Stimulated activated naive CD8-positive, alpha-beta T cell treated with anti-CD3 and anti-CD28 coated beads, Interleukin-15, amount 100 ng/mL, for 72 hours (primary cell): ENCODE data around the gene ZNF516.
"Not testable (repeated sequence)": the region's sequence is repeated elsewhere in the genome, so short reads cannot be mapped to it uniquely, and the experiment has no call there.

Source experiments
- ATAC-seq: fragments of 150-1000 bp; cut with Tn5 transposase; 2 replicates; pipeline ENCODE4 v1.10.0; 2021; ENCODE audit warnings: mild to moderate bottlenecking, moderate library complexity
- DNase-seq, 2 donors: peaks; one replicate each; pipeline ENCODE4 v3.0.0; 2021 to 2022
- H3K27ac Mint-ChIP-seq, 2 donors: one replicate each; pipeline ENCODE4 v1.8.0; 2022; ENCODE audit warnings: mild to moderate bottlenecking in 2 of 2, mixed read lengths in 2 of 2, moderate library complexity in 2 of 2
- H3K27me3 Mint-ChIP-seq: one replicate; pipeline ENCODE4 v1.8.0; 2022; ENCODE audit warnings: mixed read lengths
- H3K4me1 Mint-ChIP-seq: one replicate; pipeline ENCODE4 v1.8.0; 2022; ENCODE audit warnings: mild to moderate bottlenecking, mixed read lengths
- H3K4me3 Mint-ChIP-seq, 2 donors: one replicate each; pipeline ENCODE4 v1.8.0; 2022; ENCODE audit warnings: mild to moderate bottlenecking in 2 of 2, mixed read lengths in 2 of 2, moderate library complexity in 1 of 2
- H3K9me3 Mint-ChIP-seq, 2 donors: one replicate each; pipeline ENCODE4 v1.8.0; 2022; ENCODE audit warnings: mixed read lengths in 2 of 2

Gene ZNF516, protein sequence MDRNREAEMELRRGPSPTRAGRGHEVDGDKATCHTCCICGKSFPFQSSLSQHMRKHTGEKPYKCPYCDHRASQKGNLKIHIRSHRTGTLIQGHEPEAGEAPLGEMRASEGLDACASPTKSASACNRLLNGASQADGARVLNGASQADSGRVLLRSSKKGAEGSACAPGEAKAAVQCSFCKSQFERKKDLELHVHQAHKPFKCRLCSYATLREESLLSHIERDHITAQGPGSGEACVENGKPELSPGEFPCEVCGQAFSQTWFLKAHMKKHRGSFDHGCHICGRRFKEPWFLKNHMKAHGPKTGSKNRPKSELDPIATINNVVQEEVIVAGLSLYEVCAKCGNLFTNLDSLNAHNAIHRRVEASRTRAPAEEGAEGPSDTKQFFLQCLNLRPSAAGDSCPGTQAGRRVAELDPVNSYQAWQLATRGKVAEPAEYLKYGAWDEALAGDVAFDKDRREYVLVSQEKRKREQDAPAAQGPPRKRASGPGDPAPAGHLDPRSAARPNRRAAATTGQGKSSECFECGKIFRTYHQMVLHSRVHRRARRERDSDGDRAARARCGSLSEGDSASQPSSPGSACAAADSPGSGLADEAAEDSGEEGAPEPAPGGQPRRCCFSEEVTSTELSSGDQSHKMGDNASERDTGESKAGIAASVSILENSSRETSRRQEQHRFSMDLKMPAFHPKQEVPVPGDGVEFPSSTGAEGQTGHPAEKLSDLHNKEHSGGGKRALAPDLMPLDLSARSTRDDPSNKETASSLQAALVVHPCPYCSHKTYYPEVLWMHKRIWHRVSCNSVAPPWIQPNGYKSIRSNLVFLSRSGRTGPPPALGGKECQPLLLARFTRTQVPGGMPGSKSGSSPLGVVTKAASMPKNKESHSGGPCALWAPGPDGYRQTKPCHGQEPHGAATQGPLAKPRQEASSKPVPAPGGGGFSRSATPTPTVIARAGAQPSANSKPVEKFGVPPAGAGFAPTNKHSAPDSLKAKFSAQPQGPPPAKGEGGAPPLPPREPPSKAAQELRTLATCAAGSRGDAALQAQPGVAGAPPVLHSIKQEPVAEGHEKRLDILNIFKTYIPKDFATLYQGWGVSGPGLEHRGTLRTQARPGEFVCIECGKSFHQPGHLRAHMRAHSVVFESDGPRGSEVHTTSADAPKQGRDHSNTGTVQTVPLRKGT

GRCh38 chr18:76495006-76495370 lies at the start of gene ZNF516:
TSS of gene ZNF516 (minus strand) at chr18:76495242. CDS start at chr18:76443054, 52,188 bp downstream.
- ATAC-seq = peak; percentile 41
- H3K4me1 Mint-ChIP-seq = peaks cover 37% of the 10 kb centered on the region
- DNase-seq = peak; percentile 24 to 27
- peak within 1 kb of the TSS; percentile 90 to 96 for H3K4me3 Mint-ChIP-seq
- H3K27ac Mint-ChIP-seq = peak within 1 kb of the TSS; percentile 54 to 89
- H3K27me3 Mint-ChIP-seq = peaks cover 26% of the 10 kb centered on the region
- H3K9me3 Mint-ChIP-seq = no peaks in the 10 kb centered on the region

- no peaks in the 10 kb centered on the region for H3K9me3 Mint-ChIP-seq
- no peak overlapping the region for H3K4me3 Mint-ChIP-seq
- no peaks in the 10 kb centered on the region for H3K4me1 Mint-ChIP-seq
- ATAC-seq (no peak), DNase-seq (no peak)
- H3K27me3 Mint-ChIP-seq = no peaks in the 10 kb centered on the region
- no peak overlapping the region for H3K27ac Mint-ChIP-seq
Observed at GRCh38 chr18:76538846-76539245, 43.8 kb upstream of the ZNF516 start.

GRCh38 chr18:76537621-76538020 lies 42.6 kb upstream of the ZNF516 start:
- DNase-seq = no peak
- Mint-ChIP-seq H3K27me3 (no peaks in the 10 kb centered on the region), H3K4me3 (no peak overlapping the region), H3K4me1 (no peaks in the 10 kb centered on the region), H3K9me3 (no peaks in the 10 kb centered on the region), H3K27ac (no peak overlapping the region)
- no peak for ATAC-seq

- ATAC-seq, DNase-seq, H3K27ac Mint-ChIP-seq, H3K4me3 Mint-ChIP-seq, H3K4me1 Mint-ChIP-seq, H3K27me3 Mint-ChIP-seq, H3K9me3 Mint-ChIP-seq: not testable (repeated sequence)
Observed at GRCh38 chr18:76536593-76536992, 41.6 kb upstream of the ZNF516 start.

GRCh38 chr18:76532875-76533274 lies 37.8 kb upstream of the ZNF516 start:
- no peak overlapping the region for H3K27ac Mint-ChIP-seq
- H3K4me3 Mint-ChIP-seq = no peak overlapping the region
- no peak for ATAC-seq
- no peaks in the 10 kb centered on the region for H3K9me3 Mint-ChIP-seq
- no peak for DNase-seq
- H3K27me3 Mint-ChIP-seq = peaks cover 18% of the 10 kb centered on the region
- H3K4me1 Mint-ChIP-seq = peaks cover 16% of the 10 kb centered on the region

DNA sequence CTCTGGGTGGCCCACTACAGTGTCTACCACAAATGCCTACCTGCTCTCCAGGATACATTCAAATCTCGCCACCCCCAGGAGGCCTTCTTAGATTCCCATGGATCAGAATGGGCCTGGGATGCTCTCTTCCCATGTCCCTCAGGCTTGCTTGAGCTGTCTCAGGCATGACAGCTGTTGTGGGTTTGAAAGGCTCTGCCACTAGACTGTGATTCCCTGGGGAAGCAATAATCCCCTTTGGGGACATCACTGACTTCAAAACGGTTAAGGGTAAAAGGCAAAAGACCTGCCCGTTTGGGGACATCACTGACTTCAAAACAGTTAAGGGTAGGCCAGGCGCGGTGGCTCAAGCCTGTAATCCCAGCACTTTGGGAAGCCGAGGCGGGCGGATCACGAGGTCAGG lies 35.8 kb upstream of the ZNF516 start:
- ATAC-seq (no peak), DNase-seq (no peak)
- Mint-ChIP-seq H3K27ac (no peak overlapping the region), H3K9me3 (no peaks in the 10 kb centered on the region), H3K27me3 (peaks cover 32% of the 10 kb centered on the region), H3K4me3 (no peak overlapping the region), H3K4me1 (peaks cover 16% of the 10 kb centered on the region)

- H3K4me1 Mint-ChIP-seq = peaks cover 19% of the 10 kb centered on the region
- no peak for DNase-seq
- no peaks in the 10 kb centered on the region for H3K9me3 Mint-ChIP-seq
- no peak overlapping the region for H3K27ac Mint-ChIP-seq
- ATAC-seq = no peak
- no peak overlapping the region for H3K4me3 Mint-ChIP-seq
- peaks cover 33% of the 10 kb centered on the region for H3K27me3 Mint-ChIP-seq
Observed at GRCh38 chr18:76530391-76530790, 35.3 kb upstream of the ZNF516 start.

DNA sequence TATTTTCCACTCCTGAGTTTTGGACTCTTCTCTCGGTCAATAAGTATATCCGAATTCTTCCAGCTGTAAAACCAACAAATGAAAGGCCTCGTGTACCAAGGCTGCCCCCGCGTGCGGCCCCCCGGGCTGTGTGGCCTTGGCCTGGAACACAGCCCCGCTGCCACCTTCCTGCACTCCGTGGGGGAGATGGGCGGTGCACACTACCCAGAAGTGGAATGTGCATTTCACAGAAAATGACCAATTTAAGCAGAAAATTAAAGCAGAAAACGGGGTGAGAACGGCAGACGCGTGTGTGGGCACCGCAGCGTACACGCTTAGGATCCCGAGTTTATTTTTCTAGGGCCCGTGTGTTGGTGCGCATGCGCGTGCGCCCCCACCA lies 34.4 kb upstream of the ZNF516 start:
- Mint-ChIP-seq H3K9me3 (no peaks in the 10 kb centered on the region), H3K27ac (peak overlapping the region in 1 of 2 donors; percentile 2)

DNA sequence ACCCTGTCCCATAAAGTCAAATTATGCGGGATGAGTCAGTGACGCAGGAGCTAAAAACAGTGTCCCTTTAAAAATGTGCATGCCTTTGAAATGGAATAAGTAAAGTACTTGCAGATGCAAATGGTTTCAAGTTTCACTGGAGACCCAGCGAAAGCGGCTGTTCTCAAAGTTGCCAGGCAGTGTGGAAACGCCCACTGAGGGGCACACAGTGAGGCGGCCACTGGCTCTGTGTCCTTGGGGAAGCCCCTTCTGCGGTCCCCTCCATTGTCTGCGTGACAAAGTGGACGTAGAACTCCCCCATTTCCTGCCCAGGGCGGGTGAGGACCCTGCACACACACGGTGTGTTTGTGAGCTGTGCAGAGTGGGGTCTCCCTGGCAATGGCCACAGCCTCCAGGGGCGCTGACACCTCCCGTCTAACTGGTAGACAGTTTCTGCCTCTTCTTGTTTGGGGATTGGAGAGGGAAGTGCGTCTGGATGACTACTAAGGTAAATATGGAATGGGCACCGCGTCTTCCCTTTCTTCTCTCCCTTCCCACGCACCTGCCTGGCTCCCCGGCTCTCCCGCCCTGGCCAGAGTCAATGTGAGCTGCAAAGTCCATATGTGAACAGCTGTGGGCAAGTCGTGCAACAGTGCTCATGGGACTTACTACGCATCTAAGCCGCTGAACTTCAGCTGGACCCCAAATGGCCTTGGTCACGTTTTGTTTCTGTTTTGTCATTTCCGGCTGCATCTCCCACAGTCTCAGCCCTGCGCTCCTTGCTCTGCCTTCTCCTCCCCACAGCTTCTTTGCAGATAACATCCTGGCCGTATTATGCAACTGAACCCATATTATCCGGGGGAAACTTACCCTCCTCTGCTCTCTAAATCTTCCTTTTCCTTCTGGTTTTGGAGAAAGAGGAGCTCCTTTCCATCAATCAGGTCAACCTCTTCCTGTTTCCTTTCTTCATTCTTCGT lies 33.7 kb upstream of the ZNF516 start:
- Mint-ChIP-seq H3K4me3 (peak overlapping the region; percentile 74 to 83), H3K4me1 (peaks cover 22% of the 10 kb centered on the region), H3K27ac (peak overlapping the region; percentile 43 to 83), H3K27me3 (peaks cover 38% of the 10 kb centered on the region), H3K9me3 (no peaks in the 10 kb centered on the region)
- peak in 1 of 2 donors; percentile 5 for DNase-seq
- ATAC-seq = peak; percentile 65

More for the DNA sequence above, 34.4 kb upstream of the ZNF516 start:
- Mint-ChIP-seq H3K4me1 (peaks cover 22% of the 10 kb centered on the region), H3K27me3 (peaks cover 38% of the 10 kb centered on the region), H3K4me3 (peak overlapping the region; percentile 74 to 83)
- DNase-seq (no peak), ATAC-seq (no peak)

DNA sequence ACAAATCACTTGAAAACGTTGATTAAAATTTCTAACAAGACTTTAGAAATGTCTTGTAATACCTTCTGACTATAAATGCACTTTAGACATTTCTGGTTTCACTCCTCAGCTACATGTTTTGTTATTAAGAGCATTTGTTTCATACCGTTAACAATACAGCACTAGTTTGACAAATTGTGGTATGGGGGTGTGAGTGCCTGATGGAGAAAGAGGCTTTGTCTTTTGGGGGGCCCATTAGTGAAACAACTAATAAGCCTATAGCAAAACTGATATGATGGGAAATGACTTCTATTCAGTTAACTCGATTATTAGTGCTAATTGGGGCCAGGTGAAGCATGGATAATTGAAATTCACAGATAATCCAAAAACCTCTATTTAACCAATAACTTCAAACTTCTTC lies 30.9 kb upstream of the ZNF516 start:
- Mint-ChIP-seq H3K4me1 (peaks cover 22% of the 10 kb centered on the region), H3K4me3 (no peak overlapping the region), H3K27ac (no peak overlapping the region), H3K9me3 (no peaks in the 10 kb centered on the region), H3K27me3 (peaks cover 48% of the 10 kb centered on the region)
- ATAC-seq (no peak), DNase-seq (no peak)

DNA sequence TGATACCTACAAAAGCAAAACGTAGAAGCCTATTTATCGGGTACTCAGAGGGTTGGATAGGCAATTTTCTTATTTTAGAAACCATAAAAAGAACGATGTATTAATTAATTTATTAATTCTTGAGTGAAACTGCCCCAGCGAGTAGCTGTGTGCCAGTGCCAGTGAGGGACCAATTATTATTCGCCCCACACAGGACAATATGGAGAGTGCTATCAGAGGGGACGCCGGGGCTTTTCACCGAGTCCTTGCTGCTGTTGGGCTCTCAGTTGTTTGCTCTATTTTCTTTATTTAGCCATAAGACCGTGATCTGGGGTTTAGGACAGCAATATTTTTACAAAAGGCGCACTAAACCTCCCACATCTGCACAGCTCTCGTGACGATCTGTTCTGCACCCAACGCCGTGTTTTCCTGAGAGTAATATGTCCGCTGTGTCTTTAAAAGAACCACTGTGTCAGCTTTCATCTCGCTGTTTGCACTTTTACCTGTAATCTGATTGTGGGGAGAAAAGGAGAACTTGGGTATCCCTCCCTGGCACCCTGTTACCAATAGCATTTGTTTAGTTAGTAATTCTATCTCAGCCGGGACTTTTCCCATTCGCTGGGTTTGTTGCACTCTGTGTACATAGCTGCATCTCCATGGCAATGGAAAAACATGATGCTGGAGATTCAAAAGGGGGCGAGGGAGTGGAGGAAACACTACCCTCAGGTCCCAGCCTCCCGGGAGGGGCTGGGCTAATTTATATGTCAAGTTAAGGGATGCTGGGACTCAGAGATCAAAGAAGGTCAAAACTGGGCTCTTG lies 30.1 kb upstream of the ZNF516 start:
- Mint-ChIP-seq H3K27ac (no peak overlapping the region), H3K27me3 (peaks cover 46% of the 10 kb centered on the region), H3K4me3 (peak overlapping the region; percentile 32 to 60), H3K4me1 (peaks cover 22% of the 10 kb centered on the region), H3K9me3 (no peaks in the 10 kb centered on the region)
- no peak for DNase-seq
- ATAC-seq = no peak

DNA sequence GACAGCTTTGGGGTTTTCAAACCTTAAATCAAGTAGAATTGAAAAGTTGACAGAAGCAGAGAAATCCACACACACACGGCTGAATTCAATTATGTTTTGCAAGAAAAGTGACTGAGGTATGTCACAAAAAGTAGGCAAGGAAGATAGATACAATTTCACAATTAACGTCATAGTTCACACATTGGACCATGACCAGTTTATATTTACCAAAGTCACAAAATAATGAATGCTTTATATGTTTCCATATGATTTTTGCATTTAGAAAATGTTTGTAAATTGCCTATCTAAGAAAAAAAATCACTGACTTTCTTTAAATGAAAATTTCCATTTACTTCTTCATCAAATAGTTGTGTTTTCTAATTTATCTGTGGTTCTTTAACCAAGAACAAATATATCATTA lies 29.4 kb upstream of the ZNF516 start:
- peaks cover 17% of the 10 kb centered on the region for H3K4me1 Mint-ChIP-seq
- H3K9me3 Mint-ChIP-seq = no peaks in the 10 kb centered on the region
- H3K27me3 Mint-ChIP-seq = peaks cover 42% of the 10 kb centered on the region
- no peak overlapping the region for H3K4me3 Mint-ChIP-seq
- no peak overlapping the region for H3K27ac Mint-ChIP-seq
- ATAC-seq (no peak), DNase-seq (no peak)

- no peak overlapping the region for H3K4me3 Mint-ChIP-seq
- ATAC-seq (no peak), DNase-seq (no peak)
- H3K9me3 Mint-ChIP-seq = no peaks in the 10 kb centered on the region
- H3K27me3 Mint-ChIP-seq = peaks cover 52% of the 10 kb centered on the region
- peaks cover 23% of the 10 kb centered on the region for H3K4me1 Mint-ChIP-seq
- no peak overlapping the region for H3K27ac Mint-ChIP-seq
Observed at GRCh38 chr18:76522551-76522950, 27.5 kb upstream of the ZNF516 start.

DNA sequence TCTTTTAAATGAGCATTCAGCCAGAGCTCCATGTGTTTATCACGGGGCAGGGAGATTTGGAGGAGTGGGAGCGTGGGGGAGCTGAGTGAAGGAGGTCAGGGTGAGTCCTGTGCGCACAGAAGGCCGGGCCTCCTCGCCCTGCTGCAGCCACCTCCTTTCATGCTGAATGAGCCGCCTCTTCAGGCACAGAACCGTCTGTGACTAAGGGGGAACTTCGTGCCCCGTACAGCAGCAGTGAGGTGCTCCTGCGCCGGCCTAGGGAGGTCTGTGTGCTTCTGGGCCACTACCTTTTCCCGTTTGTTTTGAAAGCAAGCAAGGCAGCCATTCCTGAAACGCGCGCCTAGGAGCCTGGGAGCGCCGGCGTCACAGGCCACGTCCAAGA lies 27.1 kb upstream of the ZNF516 start:
- Mint-ChIP-seq H3K9me3 (no peaks in the 10 kb centered on the region), H3K27ac (no peak overlapping the region), H3K4me3 (no peak overlapping the region), H3K27me3 (peaks cover 55% of the 10 kb centered on the region), H3K4me1 (peaks cover 23% of the 10 kb centered on the region)
- DNase-seq = no peak
- ATAC-seq = no peak
